IPS DF 6.9 (cell line): ENCODE measurements around the gene REV1.
"Not testable (repeated sequence)": the region's sequence is repeated elsewhere in the genome, so short reads cannot be mapped to it uniquely, and the experiment has no call there.

Experiments used
- DNase-seq: peaks from one replicate; pipeline ENCODE4 v3.0.0-alpha.2; 2013; ENCODE audit warnings: low read depth, low spot score
- H3K27ac ChIP-seq: one replicate; pipeline ENCODE4 v1.5.1; 2013; ENCODE audit warnings: low read length, control low read depth
- H3K27me3 ChIP-seq: 2 replicates; pipeline ENCODE4 v1.6.1; 2013; ENCODE audit warnings: mild to moderate bottlenecking, low read length; ENCODE audit not compliant: control insufficient read depth, insufficient read depth
- H3K36me3 ChIP-seq: 2 replicates; pipeline ENCODE4 v1.6.1; 2013; ENCODE audit warnings: low read length; ENCODE audit not compliant: control insufficient read depth, insufficient read depth
- H3K4me1 ChIP-seq: 2 replicates; pipeline ENCODE4 v1.6.1; 2013; ENCODE audit warnings: low read length; ENCODE audit not compliant: control insufficient read depth, insufficient read depth
- H3K4me3 ChIP-seq: 2 replicates; pipeline ENCODE4 v1.5.1; 2013; ENCODE audit warnings: mild to moderate bottlenecking, low read length
- H3K9me3 ChIP-seq: 2 replicates; pipeline ENCODE4 v1.6.1; 2013; ENCODE audit warnings: low read length, inconsistent platforms; ENCODE audit not compliant: control insufficient read depth, insufficient read depth
- WGBS: extraction: QIAGEN DNeasy Blood & Tissue Kit; methylation state at CpG from one replicate; pipeline ENCODE4 v1.1.7; 2013; ENCODE audit warnings: mixed read lengths, missing lambda C conversion rate; ENCODE audit not compliant: insufficient read length, insufficient coverage; 5-methylcytosine and 5-hydroxymethylcytosine counted together

Gene REV1

DNA sequence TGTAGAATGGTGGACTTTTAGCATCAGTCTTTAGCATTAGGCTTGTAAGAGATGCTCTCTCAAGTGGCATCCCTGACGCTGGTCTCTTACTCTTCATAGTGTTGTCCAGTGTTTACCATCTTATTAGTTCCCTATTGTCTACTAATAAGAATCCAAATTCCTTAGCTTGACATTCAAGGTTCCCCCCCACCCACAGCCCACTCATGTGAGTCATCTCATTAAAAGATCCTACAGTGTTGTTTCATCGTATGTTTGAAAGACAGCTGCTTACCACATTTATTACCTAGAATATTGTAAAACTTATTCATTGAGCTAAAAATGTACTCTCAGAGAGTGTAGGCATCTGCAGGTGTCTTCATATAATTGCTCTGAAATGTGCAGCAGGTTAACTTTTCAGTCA is 124.2 kb downstream of the REV1 start:
- no peak overlapping the region for H3K27ac ChIP-seq
- no peak overlapping the region for H3K4me3 ChIP-seq
- peaks cover 3% of the 10 kb centered on the region; the same call in 1 of the 2 replicates for H3K36me3 ChIP-seq
- DNase-seq = no peak
- no peaks in the 10 kb centered on the region for H3K27me3 ChIP-seq
- H3K9me3 ChIP-seq = no peaks in the 10 kb centered on the region
- no CpG with 5 or more reads among the region's 2 CpGs for WGBS
- H3K4me1 ChIP-seq = no peaks in the 10 kb centered on the region

DNA sequence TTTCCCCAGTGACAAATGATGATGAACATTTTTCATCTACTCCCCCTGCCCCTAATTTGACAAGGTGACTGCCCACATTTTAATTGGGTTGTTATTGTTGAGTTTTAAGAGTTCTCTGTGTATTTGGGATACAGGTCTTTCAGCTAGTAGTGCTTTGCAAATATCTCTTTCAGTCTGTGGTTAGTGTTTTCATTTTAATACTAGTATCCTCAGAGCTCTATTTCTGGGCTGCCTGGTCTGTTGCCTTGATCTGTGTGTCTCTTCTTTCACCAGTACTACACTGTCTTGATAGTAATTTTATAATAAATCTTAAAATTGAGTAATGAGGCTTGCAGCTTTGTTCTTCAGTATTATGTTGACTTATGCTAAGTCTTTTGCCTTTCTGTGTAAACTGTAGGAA is 133.0 kb downstream of the REV1 start:
- no peaks in the 10 kb centered on the region for H3K9me3 ChIP-seq
- no peak for DNase-seq
- no peaks in the 10 kb centered on the region for H3K36me3 ChIP-seq
- no peak overlapping the region for H3K27ac ChIP-seq
- H3K4me3 ChIP-seq = no peak overlapping the region
- no peaks in the 10 kb centered on the region for H3K4me1 ChIP-seq
- H3K27me3 ChIP-seq = no peaks in the 10 kb centered on the region

DNA sequence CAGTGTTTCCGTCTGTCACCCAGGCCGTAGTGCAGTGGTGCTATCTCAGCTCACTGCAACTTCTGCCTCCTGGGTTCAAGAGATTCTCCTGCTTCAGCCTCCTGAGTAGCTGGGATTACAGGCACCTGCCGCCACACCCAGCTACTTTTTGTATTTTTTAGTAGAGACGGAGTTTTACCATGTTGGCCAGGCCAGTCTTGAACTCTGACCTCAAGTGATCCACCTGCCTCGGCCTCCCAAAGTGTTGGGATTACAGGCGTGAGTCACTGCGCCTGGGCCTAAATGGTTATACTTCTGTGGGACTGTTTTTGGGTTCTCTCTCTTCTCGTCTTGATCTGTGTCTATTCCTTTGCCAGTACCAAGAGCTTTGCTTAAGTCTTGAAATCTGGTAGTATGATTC is 135.0 kb downstream of the REV1 start:
- not testable (repeated sequence) for DNase-seq, H3K27me3 ChIP-seq, H3K9me3 ChIP-seq, H3K4me3 ChIP-seq, H3K27ac ChIP-seq, H3K36me3 ChIP-seq, H3K4me1 ChIP-seq
- WGBS = no CpG with 5 or more reads among the region's 8 CpGs

DNA sequence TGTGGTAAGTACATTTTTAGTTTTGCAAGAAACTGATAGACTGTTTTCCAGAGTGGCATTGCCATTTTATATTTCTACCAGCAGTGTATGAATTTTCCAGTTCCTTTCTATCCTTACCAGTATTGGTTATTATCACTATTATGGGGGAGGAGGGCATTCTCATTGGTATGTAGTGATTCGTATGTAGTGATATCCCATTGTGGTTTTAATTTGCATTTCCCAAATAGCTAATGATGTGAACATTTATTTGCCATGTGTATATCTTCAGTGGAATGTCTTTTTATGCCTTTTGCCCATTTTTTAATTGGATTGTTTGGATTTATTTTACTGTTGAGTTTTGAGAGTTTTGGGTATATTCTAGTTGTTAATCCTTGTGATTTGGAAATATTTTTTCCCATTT is 135.7 kb downstream of the REV1 start:
- no peak overlapping the region for H3K4me3 ChIP-seq
- no peaks in the 10 kb centered on the region for H3K4me1 ChIP-seq
- no peaks in the 10 kb centered on the region for H3K27me3 ChIP-seq
- H3K36me3 ChIP-seq = no peaks in the 10 kb centered on the region
- no peak for DNase-seq
- H3K27ac ChIP-seq = no peak overlapping the region
- no peaks in the 10 kb centered on the region for H3K9me3 ChIP-seq
- WGBS = no CpG with 5 or more reads among the region's 1 CpG
